Jurkat, Clone E6-1 (cell line): Measurements from ENCODE around the gene XAGE3.
"Not testable (repeated sequence)": the region's sequence is repeated elsewhere in the genome, so short reads cannot be mapped to it uniquely, and the experiment has no call there.

Source experiments
- DNase-seq: peaks from one replicate; pipeline ENCODE4 v3.0.0-alpha.2; 2011; ENCODE audit warnings: low read depth, low spot score
- H3K4me3 ChIP-seq: 2 replicates; pipeline ENCODE4 v1.5.1; 2011; ENCODE audit warnings: mild to moderate bottlenecking, low read length, control low read depth, moderate library complexity

Gene XAGE3

GRCh38 chrX:52852110-52852860 lies 15.6 kb downstream of the XAGE3 start:
- H3K4me3 ChIP-seq: no peak overlapping the region
- DNase-seq: no peak

GRCh38 chrX:52843619-52844018 lies 24.3 kb downstream of the XAGE3 start:
- DNase-seq: not testable (repeated sequence)

GRCh38 chrX:52839137-52839536 lies 28.7 kb downstream of the XAGE3 start:
- H3K4me3 ChIP-seq: no peak overlapping the region
- DNase-seq: no peak

More at GRCh38 chrX:52843619-52844018, 24.3 kb downstream of the XAGE3 start:
- not testable (repeated sequence) for H3K4me3 ChIP-seq

DNA sequence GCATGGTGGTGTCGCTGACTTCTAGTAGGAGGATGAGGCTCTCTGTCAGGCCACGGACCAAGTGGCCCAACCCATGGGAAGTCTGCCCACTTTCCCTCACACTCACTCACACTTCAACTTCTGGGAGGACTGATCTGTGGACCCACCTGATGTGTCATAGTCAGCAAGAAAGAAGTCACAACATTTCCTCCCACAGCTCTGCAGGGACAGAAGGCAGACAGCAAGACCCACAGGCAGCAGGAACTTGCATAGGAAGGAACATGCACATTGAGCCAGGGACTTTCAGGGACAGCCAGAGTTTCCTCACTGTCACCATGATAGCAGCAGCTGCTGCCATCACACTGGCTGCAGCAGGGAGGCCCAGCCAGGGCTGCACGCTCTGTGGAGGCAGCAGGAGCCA lies 37.3 kb downstream of the XAGE3 start:
- no peak for DNase-seq
- no peak overlapping the region for H3K4me3 ChIP-seq

- DNase-seq: no peak
- no peak overlapping the region for H3K4me3 ChIP-seq
Observed at GRCh38 chrX:52824608-52825007, 43.3 kb downstream of the XAGE3 start.

DNA sequence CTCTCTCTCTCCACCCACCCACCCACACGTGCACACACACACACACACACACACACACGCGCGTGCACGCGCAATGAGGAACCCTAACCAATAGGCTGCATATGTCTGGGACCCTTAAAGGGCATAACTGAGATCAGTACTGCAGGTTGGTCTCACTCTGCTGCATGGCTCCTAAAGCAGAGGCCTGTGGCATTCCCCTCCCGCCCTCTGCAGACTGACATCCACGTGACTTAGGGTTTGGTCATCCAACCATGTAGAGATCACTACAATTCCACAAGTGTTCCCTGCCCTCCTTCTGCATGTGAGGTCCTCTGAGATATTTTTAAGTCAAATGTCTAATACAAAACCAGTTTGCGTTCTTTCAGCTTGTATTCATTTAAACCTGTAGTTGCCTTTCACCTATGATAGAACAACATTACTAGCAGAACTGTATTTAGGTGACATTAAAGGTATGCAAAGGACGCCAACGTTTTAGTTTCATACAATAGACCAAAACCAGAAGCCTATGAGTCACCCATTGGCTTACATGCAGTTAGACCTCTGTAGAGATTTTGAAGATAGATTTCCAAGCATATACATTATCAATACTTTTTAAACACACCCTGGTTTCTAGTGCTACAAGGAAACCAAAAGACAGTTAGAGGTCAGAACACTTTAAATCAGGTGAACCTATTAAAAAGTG lies 46.7 kb downstream of the XAGE3 start:
- no peak overlapping the region for H3K4me3 ChIP-seq
- no peak for DNase-seq

DNA sequence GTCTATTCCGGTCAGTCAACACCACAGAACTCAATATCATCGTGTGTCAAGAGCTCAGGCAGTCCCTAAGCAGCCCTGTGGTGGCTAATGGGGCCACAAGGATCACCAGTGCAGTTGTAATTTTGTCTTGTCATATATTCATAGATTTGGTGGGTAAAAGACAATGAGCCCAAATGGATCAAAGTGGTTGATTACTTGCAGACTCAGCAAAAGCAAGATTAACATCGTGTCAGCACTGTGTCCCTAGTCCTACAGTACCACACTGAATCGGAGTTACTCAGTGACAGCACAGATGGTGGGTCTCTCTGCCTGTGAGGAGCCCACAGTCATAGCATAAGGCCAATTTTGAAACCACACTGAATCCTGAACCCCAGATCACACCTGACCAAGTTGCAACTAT lies 48.1 kb downstream of the XAGE3 start:
- DNase-seq: no peak
- H3K4me3 ChIP-seq: no peak overlapping the region
